Endodermal cell (in vitro differentiated cells): ENCODE data around the gene SELENOS. TPM values are rescaled to one million over a fixed set of nuclear protein-coding genes. Genes with fewer than 3 reads are reported as not detected.
A peak's percentile ranks its signal among the peaks of the same experiment; 100 is the strongest.

Source experiments
- DNase-seq: peaks from one replicate; pipeline ENCODE4 v3.0.0-alpha.2; 2017
- H3K27ac ChIP-seq: 2 replicates; pipeline ENCODE4 v1.5.1; 2013; ENCODE audit warnings: mild to moderate bottlenecking, low read depth, low read length, moderate library complexity
- H3K27me3 ChIP-seq: 2 replicates; pipeline ENCODE4 v1.6.1; 2013; ENCODE audit warnings: mild to moderate bottlenecking, low read length, moderate library complexity; ENCODE audit not compliant: insufficient read depth, control insufficient read depth, poor library complexity, severe bottlenecking
- H3K36me3 ChIP-seq: 2 replicates; pipeline ENCODE4 v1.7.0; 2013; ENCODE audit warnings: mild to moderate bottlenecking, low read length, moderate library complexity; ENCODE audit not compliant: control insufficient read depth, insufficient read depth
- H3K4me1 ChIP-seq: one replicate; pipeline ENCODE4 v1.7.0; 2013; ENCODE audit warnings: low read length; ENCODE audit not compliant: control insufficient read depth, insufficient read depth
- H3K4me3 ChIP-seq: 2 replicates; pipeline ENCODE4 v1.5.1; 2013; ENCODE audit warnings: mild to moderate bottlenecking, low read length, moderate library complexity
- H3K9ac ChIP-seq: 2 replicates; pipeline ENCODE4 v1.6.1; 2013; ENCODE audit warnings: mild to moderate bottlenecking, low read length, moderate library complexity; ENCODE audit not compliant: poor library complexity, severe bottlenecking; ENCODE audit errors: extremely low read depth
- H3K9me3 ChIP-seq: 2 replicates; pipeline ENCODE4 v1.6.1; 2013; ENCODE audit warnings: mild to moderate bottlenecking, low read length, moderate library complexity; ENCODE audit not compliant: control insufficient read depth
- H3K27ac Mint-ChIP-seq: 2 replicates; pipeline ENCODE4 v1.8.0; 2020; ENCODE audit warnings: mixed read lengths
- H3K27me3 Mint-ChIP-seq: 2 replicates; pipeline ENCODE4 v1.8.0; 2021; ENCODE audit warnings: mild to moderate bottlenecking, mixed read lengths; ENCODE audit not compliant: insufficient read depth
- H3K36me3 Mint-ChIP-seq: 2 replicates; pipeline ENCODE4 v1.8.0; 2020; ENCODE audit warnings: low read depth, mixed read lengths
- H3K4me1 Mint-ChIP-seq: 2 replicates; pipeline ENCODE4 v1.8.0; 2020; ENCODE audit warnings: mixed read lengths
- H3K4me3 Mint-ChIP-seq: 2 replicates; pipeline ENCODE4 v1.8.0; 2020; ENCODE audit warnings: mild to moderate bottlenecking, moderate library complexity, mixed read lengths
- H3K9me3 Mint-ChIP-seq: 2 replicates; pipeline ENCODE4 v1.8.0; 2020; ENCODE audit warnings: mild to moderate bottlenecking, mixed read lengths
- CTCF ChIP-seq: fragments of 200-600 bp; sonication (generic); conservative IDR thresholded peaks from 2 replicates; pipeline ENCODE4 v1.5.0; 2021; ENCODE audit warnings: antibody characterized with exemption, mild to moderate bottlenecking
- WGBS, 2 experiments: methylation state at CpG; one replicate each; pipeline versions ENCODE4 v1.1.5 to v1.1.7; 2013; ENCODE audit warnings: missing lambda C conversion rate in 2 of 2, mixed read lengths in 1 of 2; ENCODE audit not compliant: insufficient coverage in 1 of 2, insufficient read length in 1 of 2; 5-methylcytosine and 5-hydroxymethylcytosine counted together
- total RNA-seq, 2 donors: library from RNA; stranded (reverse); fragmentation: NEBNext Ultra II Directional in 1 of 2; extraction: Animal tissue kit (Norgen Biotek cat#: 25700) in 1 of 2; gene quantifications; 2 replicates in 1 of 2; 3 replicates in 1 of 2; pipeline ENCODE4 v1.2.1, GENCODE V29; 2021

SELENOS gene
- total RNA-seq, 2 donors from 2014 or later: 56.1 to 60.5 TPM

GRCh38 chr15:101255051-101255395, 22.3 kb downstream of the SELENOS start:
- H3K9me3 Mint-ChIP-seq: no peaks in the 10 kb centered on the region
- no peak overlapping the region for H3K27ac Mint-ChIP-seq
- H3K4me1 ChIP-seq: no peaks in the 10 kb centered on the region
- peaks cover 13% of the 10 kb centered on the region for H3K4me1 Mint-ChIP-seq
- DNase-seq: peak; percentile 4
- H3K4me3 Mint-ChIP-seq: no peak overlapping the region
- no peak overlapping the region for H3K27ac ChIP-seq
- H3K9ac ChIP-seq: no peak overlapping the region
- H3K9me3 ChIP-seq: no peaks in the 10 kb centered on the region
- H3K4me3 ChIP-seq: no peak overlapping the region
- TF ChIP-seq CTCF: no peak
- H3K36me3 ChIP-seq: no peaks in the 10 kb centered on the region
- no peaks in the 10 kb centered on the region for H3K27me3 Mint-ChIP-seq
- H3K36me3 Mint-ChIP-seq: no peaks in the 10 kb centered on the region
- 91 to 95% methylated on average over 5 of the region's 5 CpGs for WGBS, 2 experiments
- no peaks in the 10 kb centered on the region for H3K27me3 ChIP-seq

- peak; percentile 54 for DNase-seq
- Mint-ChIP-seq H3K4me3 (no peak overlapping the region), H3K36me3 (no peaks in the 10 kb centered on the region), H3K9me3 (no peaks in the 10 kb centered on the region), H3K4me1 (peaks cover 17% of the 10 kb centered on the region), H3K27me3 (no peaks in the 10 kb centered on the region), H3K27ac (no peak overlapping the region)
- H3K9me3 ChIP-seq: no peaks in the 10 kb centered on the region
- H3K27ac ChIP-seq: no peak overlapping the region
- H3K4me3 ChIP-seq: no peak overlapping the region
- TF ChIP-seq CTCF: peak; percentile 56
- H3K9ac ChIP-seq: no peak overlapping the region
- no peaks in the 10 kb centered on the region for H3K27me3 ChIP-seq
- H3K4me1 ChIP-seq: no peaks in the 10 kb centered on the region
- no peaks in the 10 kb centered on the region for H3K36me3 ChIP-seq
- WGBS, 2 experiments: 85 to 98% methylated on average over 7 to 11 of the region's 11 CpGs
These were observed 22.9 kb downstream of the SELENOS start for GRCh38 chr15:101254157-101255050.

- H3K4me1 ChIP-seq: no peaks in the 10 kb centered on the region
- no peaks in the 10 kb centered on the region for H3K9me3 ChIP-seq
- Mint-ChIP-seq H3K27me3 (no peaks in the 10 kb centered on the region), H3K27ac (no peak overlapping the region), H3K36me3 (peaks cover 2% of the 10 kb centered on the region), H3K4me3 (peak overlapping the region; percentile 73), H3K9me3 (no peaks in the 10 kb centered on the region), H3K4me1 (peaks cover 17% of the 10 kb centered on the region)
- peaks cover 5% of the 10 kb centered on the region for H3K36me3 ChIP-seq
- no peaks in the 10 kb centered on the region for H3K27me3 ChIP-seq
- no peak for TF ChIP-seq CTCF
- WGBS, 2 experiments: 72 to 86% methylated on average over 2 to 3 of the region's 3 CpGs
- DNase-seq: no peak
- peak overlapping the region; percentile 80 for H3K4me3 ChIP-seq
- no peak overlapping the region for H3K27ac ChIP-seq
- H3K9ac ChIP-seq: no peak overlapping the region
These were observed 24.4 kb downstream of the SELENOS start for GRCh38 chr15:101252836-101253235.
